ENCODE results near the gene KCNQ2.

- TF ChIP-seq POLR2AphosphoS5 (IDR thresholded peaks at IDR 0.05) (no peak), CTCF (IDR thresholded peaks at IDR 0.05) (no peak)
These were observed 32.6 kb downstream of the KCNQ2 start for GRCh38 chr20:63439866-63440265.

Measured in prostate gland (tissue), 2 donors.